ENCODE data around the gene ADAT1. TPM values are rescaled to one million over a fixed set of nuclear protein-coding genes. Genes with fewer than 3 reads are reported as not detected.
"Not testable (repeated sequence)": the region's sequence is repeated elsewhere in the genome, so short reads cannot be mapped to it uniquely, and the experiment has no call there.

ADAT1 gene
- total RNA-seq, 1 donor from 2014 or later = 19.3 TPM

DNA sequence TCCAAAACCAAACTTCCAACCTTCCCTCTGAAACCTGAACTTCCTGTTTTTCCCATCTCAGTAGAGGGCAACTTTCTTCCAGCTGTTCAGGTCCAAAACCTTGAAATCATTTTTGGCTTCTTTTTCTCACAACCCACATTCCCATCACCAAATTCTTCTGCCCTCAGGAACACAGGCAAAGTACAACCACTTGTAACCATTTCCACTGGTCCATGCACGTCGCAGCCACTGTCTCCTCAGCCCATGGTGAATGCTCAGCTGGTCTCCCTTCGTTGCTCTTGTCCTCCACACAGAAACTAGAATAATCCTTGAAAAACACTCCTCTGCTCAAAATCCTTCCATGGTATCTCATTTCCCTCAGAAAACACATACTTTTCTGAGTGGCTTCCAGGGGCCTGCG is 3.7 kb upstream of the ADAT1 start:
- intact Hi-C loops (cut with DNase I) = loop anchor here (10.0 kb wide), 1 partner anchor 152 kb away; no protein-coding TSS in a partner anchor
- DNase-seq (no peak), ATAC-seq (ENCODE audit: poor library complexity) (no peak)

DNA sequence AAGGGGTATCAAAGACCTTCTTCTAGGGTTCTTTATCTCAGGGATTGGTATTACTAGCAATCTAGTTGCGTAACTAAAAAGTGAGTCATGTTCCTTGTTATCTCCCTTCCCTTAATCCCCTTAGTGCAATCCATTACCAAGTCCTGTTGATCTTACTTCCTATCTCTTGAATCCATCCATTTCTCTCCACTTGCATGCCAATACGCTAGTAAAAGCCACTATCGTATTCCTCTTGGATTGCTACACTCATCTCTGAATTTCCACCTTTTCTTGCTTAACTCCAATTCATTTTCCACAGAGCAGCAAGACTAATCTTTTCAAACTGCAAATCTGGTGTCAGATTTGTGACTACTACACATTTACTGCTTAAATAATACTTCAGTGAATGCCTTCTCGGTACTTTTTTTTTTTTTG is 1.8 kb upstream of the ADAT1 start:
- intact Hi-C loops (cut with DNase I) = loop anchor here (10.0 kb wide), 1 partner anchor 150 kb away; no protein-coding TSS in a partner anchor
- DNase-seq = no peak

DNA sequence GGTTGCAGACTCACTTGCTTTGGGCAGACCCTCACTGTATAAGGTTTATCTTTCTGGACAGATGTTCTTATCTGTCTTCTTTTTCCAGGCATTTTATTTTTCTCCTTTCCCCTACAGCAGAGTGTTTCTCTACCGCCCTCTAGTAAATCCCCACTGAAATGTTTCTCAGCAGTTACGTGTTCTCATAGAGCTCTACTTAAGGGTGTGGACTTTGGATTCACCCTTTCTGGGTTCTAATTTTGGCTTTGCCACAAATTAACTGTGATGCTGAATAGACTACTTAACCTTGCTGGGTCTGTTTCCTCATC is 2.0 kb downstream of the ADAT1 start:
- intact Hi-C loops (cut with DNase I) = loop anchor here (10.0 kb wide), 1 partner anchor 146 kb away; no protein-coding TSS in a partner anchor
- DNase-seq = no peak
- ATAC-seq (ENCODE audit: poor library complexity) = no peak

More for the DNA sequence above, 1.8 kb upstream of the ADAT1 start:
- ATAC-seq (ENCODE audit: poor library complexity) = no peak

DNA sequence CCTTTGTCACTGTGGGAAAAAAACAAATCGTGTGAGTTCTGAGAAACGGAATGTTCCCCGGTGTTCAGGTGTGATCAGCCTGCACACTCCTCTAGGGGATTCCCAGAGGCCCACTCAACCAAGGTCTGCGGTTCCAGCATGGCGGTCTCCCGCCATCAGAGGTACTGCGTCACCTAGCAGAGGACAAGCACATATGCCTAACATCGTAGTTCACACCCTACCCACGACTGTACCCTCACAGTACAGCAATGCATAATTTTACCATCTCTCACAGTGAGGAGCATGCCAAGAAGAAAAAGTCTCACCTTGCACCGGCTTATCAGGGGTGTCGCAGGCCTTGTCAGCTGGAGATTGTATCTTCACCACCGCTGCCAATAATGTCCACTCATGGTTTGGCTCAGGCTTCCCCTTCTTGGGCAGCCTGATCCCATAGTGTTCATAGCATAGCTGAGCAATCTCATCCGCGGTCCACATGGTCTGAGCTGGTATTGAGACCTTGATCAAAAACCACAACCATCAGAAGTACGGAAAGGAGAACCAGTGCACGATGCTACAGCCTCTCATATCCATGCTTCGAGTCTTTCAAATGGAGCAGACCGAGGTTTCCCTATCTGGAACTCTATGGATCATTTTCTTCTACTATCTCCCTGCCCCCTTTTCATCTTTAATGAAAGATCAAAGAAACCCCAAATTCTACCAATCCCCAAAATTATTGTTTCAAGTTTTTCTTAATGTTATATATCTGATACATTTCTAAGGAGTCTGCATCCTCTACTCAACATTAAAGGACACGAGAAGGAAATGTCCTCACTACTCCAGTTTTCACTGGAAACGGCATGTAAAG is 2.5 kb downstream of the ADAT1 start:
- ATAC-seq (ENCODE audit: poor library complexity) (no peak), DNase-seq (no peak)
- intact Hi-C loops (cut with DNase I) = loop anchor here (10.0 kb wide), 1 partner anchor 146 kb away; no protein-coding TSS in a partner anchor

DNA sequence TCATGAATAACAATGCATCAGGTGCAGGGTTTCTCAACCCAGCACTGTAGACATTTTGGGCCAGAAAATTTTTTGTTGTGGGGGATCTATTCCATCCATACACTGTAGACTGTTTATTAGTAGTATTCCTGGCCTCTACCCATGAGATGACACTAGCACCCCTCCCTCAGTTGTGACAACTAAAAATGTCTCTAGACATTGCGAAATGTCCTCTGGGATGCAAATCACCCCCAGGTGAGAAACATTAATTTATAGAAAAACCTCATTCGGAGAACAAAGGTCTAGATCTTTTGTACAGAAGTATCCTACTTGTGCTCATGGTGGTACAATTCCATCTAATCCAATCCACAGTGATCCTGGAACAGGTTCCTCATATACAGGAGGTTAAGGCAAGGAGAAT is 4.3 kb downstream of the ADAT1 start:
- ATAC-seq (ENCODE audit: poor library complexity) = no peak
- intact Hi-C loops (cut with DNase I) = no loop called here
- DNase-seq = no peak

DNA sequence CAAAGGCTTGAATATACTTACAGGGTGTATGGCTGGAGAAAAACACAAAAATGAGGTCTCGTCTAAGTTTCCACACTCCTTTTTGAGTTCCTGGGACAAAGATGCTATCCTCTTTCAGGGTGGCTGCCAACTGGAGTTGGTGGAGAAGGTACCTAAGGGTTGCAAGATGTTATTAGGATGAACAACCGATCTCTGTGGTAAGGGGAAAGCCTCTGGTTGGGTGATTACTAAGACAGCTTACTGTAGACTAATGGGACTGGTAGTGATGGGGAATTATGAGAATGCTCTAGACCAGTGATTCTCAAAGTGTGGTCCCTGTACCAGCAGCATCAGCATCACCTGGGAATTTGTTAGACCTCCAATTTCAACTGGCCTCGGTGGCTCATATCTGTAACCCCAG is 6.0 kb downstream of the ADAT1 start:
- DNase-seq = no peak
- intact Hi-C loops (cut with DNase I) = no loop called here
- ATAC-seq (ENCODE audit: poor library complexity) = no peak

DNA sequence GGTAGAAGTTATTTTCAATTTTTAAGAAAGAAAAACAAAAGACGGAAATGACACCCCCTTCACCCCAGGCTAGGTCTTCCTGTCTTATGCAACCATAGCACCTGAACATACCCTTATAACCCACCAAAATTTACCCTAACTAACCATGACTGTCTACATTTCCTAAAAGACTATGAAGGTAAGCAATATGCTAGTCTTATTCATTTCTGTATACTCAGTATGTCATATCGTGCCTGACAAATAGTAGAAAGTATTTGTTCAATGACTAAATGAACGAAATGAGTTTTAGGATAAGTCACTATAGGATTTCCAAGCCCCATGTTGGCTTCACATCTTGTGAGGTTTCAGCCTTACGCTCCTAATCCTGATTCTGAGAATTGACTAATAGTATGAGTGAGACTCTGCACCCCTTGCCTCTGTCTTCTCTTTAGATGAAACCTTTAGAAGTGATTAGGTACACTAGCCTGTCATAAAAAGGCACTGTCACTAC is 6.5 kb downstream of the ADAT1 start:
- ATAC-seq (ENCODE audit: poor library complexity) = no peak
- intact Hi-C loops (cut with DNase I) = no loop called here
- DNase-seq = no peak

DNA sequence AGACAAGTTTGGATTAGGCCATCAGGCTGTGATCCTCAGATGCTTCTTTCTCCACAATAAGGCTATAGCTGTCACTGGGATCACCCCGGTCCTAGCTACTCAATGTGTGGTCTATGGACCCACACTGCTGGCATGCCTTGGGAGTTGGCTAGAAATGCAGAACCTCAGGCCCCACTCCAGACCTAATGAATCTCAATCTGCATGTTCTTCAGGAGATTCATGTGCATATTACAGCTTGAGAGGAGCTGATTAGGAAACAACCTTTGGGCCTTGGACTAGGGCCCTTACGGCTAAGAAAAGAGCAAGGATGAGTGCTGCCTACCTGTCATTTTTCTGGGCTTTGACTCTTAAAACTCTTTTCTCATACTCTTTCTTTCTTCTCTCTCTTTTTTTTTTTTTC is 7.5 kb downstream of the ADAT1 start:
- DNase-seq = no peak
- intact Hi-C loops (cut with DNase I) = no loop called here
- no peak for ATAC-seq (ENCODE audit: poor library complexity)

DNA sequence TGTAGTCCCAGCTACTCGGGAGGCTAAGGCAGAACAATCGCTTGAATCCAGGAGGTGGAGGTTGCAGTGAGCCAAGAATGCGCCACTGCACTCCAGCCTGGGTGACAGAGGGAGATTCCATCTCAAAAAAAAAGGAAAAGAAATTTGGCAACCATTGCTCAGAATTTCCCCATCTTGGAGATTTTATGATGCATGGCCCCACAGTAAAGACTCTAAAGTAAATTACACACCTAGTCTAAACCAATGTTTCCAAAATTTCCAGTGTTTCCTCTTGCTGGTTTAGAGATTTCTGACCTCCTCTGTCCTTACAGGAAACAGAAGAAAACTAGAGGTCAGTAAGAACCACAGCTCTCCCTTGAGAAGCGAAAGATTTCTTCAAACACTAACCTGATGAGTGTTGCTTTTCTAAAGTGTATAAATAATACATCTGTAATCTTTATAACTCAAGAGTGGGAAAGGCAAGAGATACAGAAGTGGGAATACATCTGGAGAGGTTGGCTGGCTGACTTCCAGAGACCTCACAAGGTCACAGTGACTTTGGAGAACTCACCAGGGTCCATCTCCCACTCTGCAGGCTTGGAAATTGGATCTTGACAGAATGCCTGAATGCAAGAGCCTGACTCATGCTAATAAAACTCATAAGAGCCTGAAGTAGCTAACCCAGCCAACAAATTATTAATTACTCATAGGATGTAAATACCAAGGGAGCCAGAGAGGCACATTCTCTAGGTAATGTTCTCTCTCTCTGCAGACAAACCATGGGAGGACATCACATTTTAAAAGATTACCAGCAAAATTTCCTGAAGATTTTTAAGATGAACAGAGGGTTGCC is 8.8 kb downstream of the ADAT1 start:
- ATAC-seq (ENCODE audit: poor library complexity) = no peak
- intact Hi-C loops (cut with DNase I) = no loop called here
- DNase-seq = no peak

DNA sequence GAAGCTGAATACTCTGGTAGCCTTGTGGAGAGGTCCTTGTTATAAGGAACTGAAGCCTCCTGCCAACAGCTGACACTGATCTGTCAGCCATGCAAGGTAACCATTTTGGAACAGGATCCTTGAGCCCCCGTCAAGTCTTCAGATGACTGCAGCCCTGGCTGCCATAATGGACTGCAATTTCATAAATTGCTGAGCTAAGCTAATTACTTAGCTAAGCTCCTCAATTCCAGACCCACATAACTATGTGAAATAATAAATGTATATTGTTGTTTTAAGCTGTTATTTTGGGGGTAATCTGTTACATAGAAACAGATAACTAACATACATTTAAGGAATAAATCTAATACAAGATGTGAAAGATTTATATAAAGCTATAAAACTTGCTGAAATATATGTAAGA is 16.6 kb downstream of the ADAT1 start:
- intact Hi-C loops (cut with DNase I) = no loop called here
- no peak for DNase-seq
- ATAC-seq (ENCODE audit: poor library complexity) = no peak

DNA sequence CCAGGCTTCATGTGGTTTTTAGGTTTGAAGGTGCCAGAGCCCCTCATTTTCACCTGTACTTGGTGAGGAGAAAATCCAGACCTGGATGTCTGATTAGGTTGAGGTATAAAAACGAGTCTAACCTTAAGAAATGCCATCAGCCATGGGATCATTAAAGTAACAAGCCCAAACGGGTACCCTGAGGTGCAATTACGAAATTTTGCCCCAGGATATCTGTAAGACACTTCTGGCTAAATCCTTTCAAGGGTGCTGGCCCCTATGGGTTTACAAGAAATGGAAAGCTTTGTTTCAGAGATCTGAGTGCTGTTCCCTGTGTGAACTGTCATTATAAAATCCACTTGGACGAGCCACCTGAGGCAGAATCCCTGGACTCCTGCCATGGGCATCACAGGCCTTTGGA is 19.8 kb downstream of the ADAT1 start:
- no peak for ATAC-seq (ENCODE audit: poor library complexity)
- intact Hi-C loops (cut with DNase I) = no loop called here
- no peak for DNase-seq

DNA sequence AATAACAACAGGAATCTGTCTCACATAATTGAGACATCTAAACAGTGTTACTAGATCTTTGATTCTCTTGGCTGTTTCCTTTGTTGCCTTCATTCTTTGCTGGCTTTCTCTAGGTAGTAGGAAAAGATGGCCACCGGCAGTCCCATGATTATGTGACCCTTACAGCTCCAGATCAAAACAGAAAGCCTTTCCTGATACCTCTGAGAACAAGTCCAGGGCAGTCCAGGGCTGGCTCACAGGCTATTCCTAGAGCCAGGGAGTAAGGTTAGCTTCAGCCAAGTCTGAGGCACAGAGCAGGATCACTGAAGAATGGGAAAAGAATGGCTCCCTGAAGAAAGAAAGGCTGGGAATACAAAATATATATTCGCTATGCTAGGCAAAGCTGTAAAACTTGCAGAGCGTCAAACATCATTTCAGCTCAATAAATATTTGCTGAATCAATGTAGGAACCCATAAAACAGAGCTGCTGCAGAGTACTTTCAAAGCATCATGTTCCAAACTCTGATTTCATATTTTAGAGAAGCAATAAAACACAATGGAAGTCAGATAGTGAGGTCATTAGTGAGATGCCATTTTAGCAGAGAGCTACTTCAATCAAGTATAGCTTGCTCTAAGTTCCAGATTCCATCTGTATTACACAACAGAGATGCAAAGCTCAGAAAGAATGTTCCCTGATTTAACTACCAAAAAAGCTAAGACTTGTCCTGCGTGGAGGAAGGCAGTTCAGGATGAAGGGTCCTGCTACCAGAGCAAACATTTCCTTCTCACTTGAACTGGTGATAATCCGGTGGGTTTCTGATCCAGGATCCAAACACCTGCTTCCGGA is 23.4 kb downstream of the ADAT1 start:
- DNase-seq = no peak
- intact Hi-C loops (cut with DNase I) = no loop called here
- ATAC-seq (ENCODE audit: poor library complexity) = no peak

DNA sequence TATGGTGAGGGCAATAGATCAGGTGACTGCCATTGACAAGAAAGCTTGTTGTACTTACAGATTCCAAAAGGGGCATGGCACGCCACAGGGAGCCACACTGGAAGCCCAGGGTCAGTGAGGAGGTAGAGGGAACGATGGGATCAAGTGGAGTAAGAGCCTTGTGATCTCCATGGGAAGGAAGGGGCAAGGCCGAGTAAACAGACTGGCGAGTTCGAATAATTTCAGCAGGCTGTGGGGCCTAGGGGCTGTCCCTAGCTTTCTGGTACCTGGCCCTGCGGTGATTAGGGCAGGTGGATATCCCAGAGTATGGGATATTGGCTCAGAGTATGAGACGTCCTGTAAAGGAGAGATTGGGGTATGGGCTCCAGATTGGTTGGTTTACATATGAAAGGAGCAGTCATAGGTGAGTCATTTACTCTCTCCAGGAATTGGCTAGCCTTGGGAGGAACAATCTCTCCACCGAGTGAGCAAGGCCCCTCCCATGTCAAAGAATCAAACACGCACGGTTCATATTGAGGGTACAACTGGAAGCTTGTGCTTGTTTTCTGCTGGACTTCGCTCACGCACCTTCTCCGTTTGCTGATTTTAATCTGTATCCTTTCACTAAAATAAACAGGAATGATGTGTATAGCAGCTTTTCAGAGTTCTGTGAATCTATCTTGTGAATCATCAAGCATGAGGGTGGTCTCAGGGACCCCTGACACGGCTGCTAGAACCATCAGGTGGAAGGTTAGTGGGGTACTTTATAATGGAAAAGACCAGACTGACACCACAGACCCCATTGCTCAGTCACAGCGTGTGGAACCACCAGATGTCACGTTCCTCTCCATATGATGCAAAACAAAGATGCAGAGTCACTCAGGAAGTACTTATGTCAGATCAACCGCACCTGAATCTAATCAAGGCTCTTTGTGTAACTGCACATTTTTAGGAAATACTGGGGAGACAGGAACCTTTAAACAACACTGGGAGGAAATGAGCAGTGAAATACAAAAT is 29.0 kb downstream of the ADAT1 start:
- intact Hi-C loops (cut with DNase I) = no loop called here
- ATAC-seq (ENCODE audit: poor library complexity) = no peak
- DNase-seq = no peak

DNA sequence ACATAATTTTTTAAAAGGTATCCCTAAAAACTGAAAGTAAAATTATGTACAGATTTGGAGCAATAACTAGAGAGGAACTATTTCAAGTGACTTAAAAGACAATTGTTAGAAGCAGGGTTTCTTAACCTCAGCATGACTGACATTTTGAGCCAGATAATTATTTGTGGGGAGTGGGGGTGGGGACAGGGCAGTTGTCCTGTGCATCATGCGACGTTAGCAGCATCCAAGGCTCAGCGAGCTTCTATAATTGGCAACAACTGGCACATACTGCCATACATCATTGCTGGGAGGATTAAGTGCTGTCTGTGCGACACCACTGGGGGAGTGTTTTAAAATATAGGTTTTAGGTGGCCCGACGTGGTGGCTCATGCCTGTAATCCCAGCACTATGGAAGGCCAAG is 29.8 kb downstream of the ADAT1 start:
- intact Hi-C loops (cut with DNase I) = no loop called here
- DNase-seq = no peak
- ATAC-seq (ENCODE audit: poor library complexity) = no peak

DNA sequence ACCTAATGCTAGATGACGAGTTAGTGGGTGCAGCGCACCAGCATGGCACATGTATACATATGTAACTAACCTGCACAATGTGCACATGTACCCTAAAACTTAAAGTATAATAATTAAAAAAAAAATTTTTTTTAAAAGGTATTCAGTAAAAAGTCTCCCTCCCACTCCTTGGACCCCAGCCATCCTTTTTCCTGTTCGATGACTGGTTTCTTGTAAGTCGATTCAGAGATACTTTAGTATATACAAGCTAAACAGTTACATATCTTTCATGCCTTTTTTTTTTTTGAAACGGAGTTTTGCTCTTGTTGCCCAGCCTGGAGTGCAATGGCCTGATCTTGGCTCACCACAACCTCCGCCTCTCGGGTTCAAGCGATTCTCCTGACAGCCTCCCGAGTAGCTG is 31.2 kb downstream of the ADAT1 start:
- DNase-seq; intact Hi-C loops (cut with DNase I); ATAC-seq (ENCODE audit: poor library complexity): not testable (repeated sequence)

DNA sequence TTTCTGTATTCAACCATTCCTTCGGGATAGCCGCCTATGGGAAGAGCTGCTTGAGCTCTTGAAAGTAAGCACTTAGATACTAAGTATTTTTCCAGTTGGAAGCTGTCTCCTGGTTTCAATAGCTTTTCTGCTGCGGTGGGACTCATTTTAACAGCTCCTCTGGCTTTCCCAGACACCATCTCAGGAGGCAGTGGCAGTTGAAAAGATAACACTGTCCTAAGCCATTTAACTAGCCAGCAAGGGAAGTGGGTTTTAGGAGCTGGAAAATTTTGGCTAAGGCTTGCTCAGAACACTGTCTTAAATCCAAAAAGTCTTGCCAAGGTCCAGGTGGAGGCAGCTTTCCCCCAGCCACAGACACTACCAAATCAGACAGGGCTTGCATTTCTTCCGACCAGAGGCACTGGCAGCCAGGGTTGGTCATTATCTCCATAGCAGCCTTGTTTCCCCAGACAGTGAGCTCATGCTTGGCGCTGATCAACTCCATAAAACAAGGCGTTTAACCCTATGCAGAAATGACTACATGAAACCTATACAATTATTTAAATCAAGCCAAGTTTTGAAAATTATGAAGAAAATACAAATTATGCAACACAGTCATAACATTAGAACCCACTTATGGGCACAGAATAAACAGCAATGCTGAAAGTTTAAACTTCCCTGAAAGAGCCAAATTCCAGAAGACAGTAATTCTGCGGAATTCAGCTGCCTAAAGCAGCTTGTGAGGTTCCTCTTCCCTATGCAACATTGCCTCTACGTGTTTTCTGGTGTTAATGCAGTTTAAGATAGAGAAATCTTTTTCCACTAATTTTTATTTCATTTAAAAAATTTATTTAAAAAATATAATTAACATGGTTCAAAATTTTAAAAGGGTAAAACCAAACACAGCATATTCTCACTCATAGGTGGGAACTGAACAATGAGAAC is 31.9 kb downstream of the ADAT1 start:
- intact Hi-C loops (cut with DNase I) = no loop called here
- peak; percentile 92 for ATAC-seq (ENCODE audit: poor library complexity)
- peak; percentile 75 for DNase-seq

DNA sequence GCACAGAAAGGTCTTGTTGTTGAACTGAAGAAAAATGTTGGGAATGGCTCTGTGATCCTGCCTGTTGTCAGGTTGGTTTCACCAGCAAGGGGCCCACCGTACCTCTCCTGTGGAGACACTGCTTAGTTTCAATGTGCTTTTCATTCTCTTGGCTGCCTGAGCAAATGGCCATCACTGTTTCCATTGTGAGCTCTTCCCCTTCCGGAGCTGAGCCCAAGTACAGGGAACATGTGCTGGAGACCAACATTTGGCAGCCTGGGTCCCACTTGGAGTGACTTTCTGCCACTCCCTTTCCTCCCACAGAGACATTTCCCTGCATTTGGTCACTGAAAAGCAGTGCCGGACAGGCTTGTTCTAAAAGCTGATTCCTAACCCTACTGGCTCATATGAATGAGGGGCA is 33.8 kb downstream of the ADAT1 start:
- intact Hi-C loops (cut with DNase I) = no loop called here
- DNase-seq = peak; percentile 62
- peak; percentile 68 for ATAC-seq (ENCODE audit: poor library complexity)

Data from Right ventricle myocardium superior (tissue), 1 donor.